CD14-positive monocyte (primary cell): ENCODE measurements around the gene CCDC40. TPM values are rescaled to one million over a fixed set of nuclear protein-coding genes. Genes with fewer than 3 reads are reported as not detected.

ENCODE experiments used
- DNase-seq, 3 donors: peaks; one replicate each; pipeline ENCODE4 v3.0.0-alpha.2; 2011 to 2022
- H2AFZ ChIP-seq: 2 replicates; pipeline ENCODE4 v1.6.0; 2012; ENCODE audit warnings: mild to moderate bottlenecking, low read depth, low read length, inconsistent platforms; ENCODE audit not compliant: insufficient read depth, poor library complexity, severe bottlenecking
- H3K27ac ChIP-seq, 2 donors: 1 replicate in 1 of 2; 2 replicates in 1 of 2; pipeline ENCODE4 v1.5.1; 2012 to 2013; ENCODE audit warnings: low read length in 2 of 2, control low read depth in 1 of 2, inconsistent platforms in 1 of 2, low read depth in 1 of 2, mild to moderate bottlenecking in 1 of 2
- H3K27me3 ChIP-seq, 2 donors: one replicate each; pipeline versions ENCODE4 v1.6.0 to v1.6.1; 2011 to 2013; ENCODE audit warnings: low read length in 2 of 2; ENCODE audit not compliant: control insufficient read depth in 2 of 2, insufficient read depth in 2 of 2
- H3K36me3 ChIP-seq, 2 donors: replicated peaks in 1 of 2; 1 replicate in 1 of 2; 2 replicates in 1 of 2; pipeline versions ENCODE4 v1.5.1 to v1.6.1; 2012 to 2013; ENCODE audit warnings: low read length in 2 of 2, control low read depth in 1 of 2, inconsistent platforms in 1 of 2, mild to moderate bottlenecking in 1 of 2; ENCODE audit not compliant: insufficient read depth in 2 of 2, control insufficient read depth in 1 of 2
- H3K4me1 ChIP-seq, 2 donors: 1 replicate in 1 of 2; 2 replicates in 1 of 2; pipeline versions ENCODE4 v1.5.1 to v1.6.1; 2012 to 2013; ENCODE audit warnings: low read length in 2 of 2, control low read depth in 1 of 2, inconsistent platforms in 1 of 2, mild to moderate bottlenecking in 1 of 2, moderate library complexity in 1 of 2; ENCODE audit not compliant: insufficient read depth in 2 of 2, control insufficient read depth in 1 of 2
- H3K4me2 ChIP-seq: replicated peaks from 2 replicates; pipeline ENCODE3; 2012; ENCODE audit warnings: low read length, moderate library complexity, mild to moderate bottlenecking; ENCODE audit not compliant: poor library complexity, severe bottlenecking; ENCODE audit errors: extremely low read depth
- H3K4me3 ChIP-seq, 3 experiments: fragments of 200-600 bp in 1 of 3; sonication (generic) in 1 of 3; replicated peaks in 1 of 3; 1 replicate in 2 of 3; 2 replicates in 1 of 3; pipeline ENCODE4 v1.5.1; 2011 to 2013; ENCODE audit warnings: low read length in 3 of 3, mild to moderate bottlenecking in 3 of 3, control low read depth in 2 of 3, low read depth in 2 of 3, inconsistent platforms in 1 of 3, moderate library complexity in 1 of 3
- H3K79me2 ChIP-seq: 2 replicates; pipeline ENCODE4 v1.6.0; 2012; ENCODE audit warnings: mild to moderate bottlenecking, control low read depth, inconsistent platforms, low read length, moderate library complexity; ENCODE audit not compliant: insufficient read depth
- H3K9ac ChIP-seq: 2 replicates; pipeline ENCODE4 v1.6.0; 2017; ENCODE audit warnings: low read length, mild to moderate bottlenecking; ENCODE audit not compliant: insufficient read depth, poor library complexity, severe bottlenecking
- H3K9me3 ChIP-seq, 2 donors: replicated peaks in 1 of 2; 1 replicate in 1 of 2; 2 replicates in 1 of 2; pipeline versions ENCODE4 v1.5.1 to v1.6.1; 2012 to 2013; ENCODE audit warnings: low read length in 2 of 2, control low read depth in 1 of 2; ENCODE audit not compliant: control insufficient read depth in 1 of 2, insufficient read depth in 1 of 2
- H4K20me1 ChIP-seq: 2 replicates; pipeline ENCODE4 v1.6.0; 2012; ENCODE audit warnings: mild to moderate bottlenecking, low read length, control low read depth, moderate library complexity; ENCODE audit not compliant: insufficient read depth
- H3K27ac Mint-ChIP-seq, 7 donors: one replicate each; pipeline ENCODE4 v1.8.0; 2020; ENCODE audit warnings: mild to moderate bottlenecking in 7 of 7, mixed read lengths in 7 of 7, moderate library complexity in 6 of 7, inconsistent platforms in 2 of 7
- H3K27me3 Mint-ChIP-seq, 3 donors: one replicate each; pipeline ENCODE4 v1.8.0; 2021 to 2022; ENCODE audit warnings: low read depth in 3 of 3, mild to moderate bottlenecking in 3 of 3, mixed read lengths in 3 of 3, moderate library complexity in 3 of 3, inconsistent platforms in 1 of 3
- H3K36me3 Mint-ChIP-seq, 2 donors: one replicate each; pipeline ENCODE4 v1.8.0; 2020; ENCODE audit warnings: mixed read lengths in 2 of 2, inconsistent platforms in 1 of 2, mild to moderate bottlenecking in 1 of 2
- H3K4me1 Mint-ChIP-seq: one replicate; pipeline ENCODE4 v1.8.0; 2020; ENCODE audit warnings: mild to moderate bottlenecking, mixed read lengths
- H3K4me3 Mint-ChIP-seq, 2 donors: one replicate each; pipeline ENCODE4 v1.8.0; 2020; ENCODE audit warnings: mild to moderate bottlenecking in 2 of 2, mixed read lengths in 2 of 2, moderate library complexity in 1 of 2
- H3K9me3 Mint-ChIP-seq, 7 donors: one replicate each; pipeline ENCODE4 v1.8.0; 2020 to 2022; ENCODE audit warnings: mixed read lengths in 7 of 7, mild to moderate bottlenecking in 6 of 7, moderate library complexity in 6 of 7, inconsistent platforms in 2 of 7
- CTCF ChIP-seq: fragments of 200-600 bp; IDR thresholded peaks from one replicate; pipeline ENCODE4 v1.8.0; 2022; ENCODE audit warnings: antibody characterized with exemption, mild to moderate bottlenecking
- WGBS: methylation state at CpG from one replicate; pipeline ENCODE4 v1.1.5; 2013; ENCODE audit warnings: missing lambda C conversion rate; ENCODE audit not compliant: insufficient coverage; 5-methylcytosine and 5-hydroxymethylcytosine counted together
- intact Hi-C, 2 donors: fragments of 100-400 bp; cut with micrococcal nuclease; formaldehyde crosslinking; loops; one replicate each; pipeline versions ENCODE4 v1.15.0 to v1.15.1; 2023
- polyA plus RNA-seq, 3 donors: library from polyadenylated mRNA; depleted of rRNA in 1 of 3; unstranded in 2 of 3; stranded (reverse) in 1 of 3; fragments of 300-500 nt in 2 of 3; fragments of >200 nt in 1 of 3; fragmentation: Illumina TruSeq in 2 of 3; gene quantifications; 1 replicate in 2 of 3; 2 replicates in 1 of 3; pipeline ENCODE4 v1.2.3, GENCODE V29; 2012 to 2021

CCDC40 gene
- polyA plus RNA-seq, 3 donors = 0.21 to 0.27 TPM; not detected in 1

- no peak overlapping the region for H3K4me3 ChIP-seq
- H3K4me1 Mint-ChIP-seq = no peaks in the 10 kb centered on the region
- no peaks in the 10 kb centered on the region for H3K27me3 ChIP-seq
- no peaks in the 10 kb centered on the region for H4K20me1 ChIP-seq
- peaks cover 13 to 29% of the 10 kb centered on the region in 2 donors for H3K36me3 Mint-ChIP-seq
- H3K4me2 ChIP-seq = no peak overlapping the region
- no peak overlapping the region for H3K9ac ChIP-seq
- no peaks in the 10 kb centered on the region for H3K9me3 ChIP-seq
- H3K27me3 Mint-ChIP-seq = peaks cover 3 to 7% (median 5%) of the 10 kb centered on the region in 3 donors
- intact Hi-C loops = no loop called here
- no peaks in the 10 kb centered on the region for H3K9me3 Mint-ChIP-seq
- no peaks in the 10 kb centered on the region for H3K4me1 ChIP-seq
- no peaks in the 10 kb centered on the region for H3K79me2 ChIP-seq
- no peak overlapping the region for H3K4me3 Mint-ChIP-seq
- no peak for TF ChIP-seq CTCF
- no peak overlapping the region for H3K27ac ChIP-seq
- no peak for DNase-seq
- H2AFZ ChIP-seq = no peak overlapping the region
- no peak overlapping the region for H3K27ac Mint-ChIP-seq
- 97% methylated on average over 12 of the region's 17 CpGs for WGBS
- peaks cover 18 to 21% of the 10 kb centered on the region in 2 donors for H3K36me3 ChIP-seq
Measured at GRCh38 chr17:80122026-80122575, 85.7 kb downstream of the CCDC40 start.

- Histone ChIP-seq H3K9ac (no peak overlapping the region), H3K4me2 (no peak overlapping the region), H3K4me3 (no peak overlapping the region), H3K9me3 (no peaks in the 10 kb centered on the region), H3K27me3 (peaks cover 0 to 2% of the 10 kb centered on the region in 2 donors), H3K4me1 (no peaks in the 10 kb centered on the region), H2AFZ (no peak overlapping the region), H4K20me1 (no peaks in the 10 kb centered on the region), H3K36me3 (peaks cover 15% of the 10 kb centered on the region in 2 donors), H3K27ac (no peak overlapping the region), H3K79me2 (no peaks in the 10 kb centered on the region)
- Mint-ChIP-seq H3K4me1 (no peaks in the 10 kb centered on the region), H3K36me3 (peaks cover 10 to 19% of the 10 kb centered on the region in 2 donors), H3K4me3 (no peak overlapping the region), H3K27me3 (peaks cover 5 to 8% (median 5%) of the 10 kb centered on the region in 3 donors), H3K27ac (no peak overlapping the region), H3K9me3 (no peaks in the 10 kb centered on the region)
- no peak for TF ChIP-seq CTCF
- WGBS = 100% methylated on average over 3 of the region's 6 CpGs
- no peak for DNase-seq
- intact Hi-C loops = no loop called here
Measured at GRCh38 chr17:80122926-80123505, 86.6 kb downstream of the CCDC40 start.
